Suprapubic skin (tissue), 4 donors: ENCODE data around the gene MRPL3. TPM values are rescaled to one million over a fixed set of nuclear protein-coding genes. Genes with fewer than 3 reads are reported as not detected.

Experiments
- DNase-seq, 2 donors: peaks; one replicate each; pipeline ENCODE4 v3.0.0-alpha.2; 2019; ENCODE audit warnings: low spot score in 2 of 2
- H3K27ac ChIP-seq: fragments of 200-600 bp; sonication (generic); one replicate; pipeline ENCODE4 v1.5.1; 2019
- H3K27me3 ChIP-seq: fragments of 200-600 bp; sonication (generic); one replicate; pipeline ENCODE4 v1.5.1; 2019
- H3K36me3 ChIP-seq: fragments of 200-600 bp; sonication (generic); one replicate; pipeline ENCODE4 v1.5.1; 2019
- H3K4me1 ChIP-seq: fragments of 200-600 bp; sonication (generic); one replicate; pipeline ENCODE4 v1.5.1; 2019
- H3K4me3 ChIP-seq: fragments of 200-600 bp; sonication (generic); one replicate; pipeline ENCODE4 v1.5.1; 2019; ENCODE audit warnings: mild to moderate bottlenecking
- H3K9me3 ChIP-seq: fragments of 200-600 bp; sonication (generic); one replicate; pipeline ENCODE4 v1.5.1; 2019
- CTCF ChIP-seq, 2 donors: fragments of 200-600 bp in 1 of 2; fragments of 450-650 bp in 1 of 2; sonication (generic) in 1 of 2; IDR thresholded peaks; one replicate each; pipeline ENCODE4 v1.5.1; 2016 to 2019; ENCODE audit warnings: antibody characterized with exemption in 2 of 2, mild to moderate bottlenecking in 1 of 2, moderate library complexity in 1 of 2
- EP300 ChIP-seq: sonication (generic); formaldehyde crosslinking; IDR thresholded peaks from one replicate; pipeline ENCODE4 v1.6.1; 2017; ENCODE audit warnings: antibody characterized with exemption
- POLR2A ChIP-seq, 2 donors: fragments of 450-650 bp; IDR thresholded peaks; one replicate each; pipeline ENCODE4 v1.6.1; 2017; ENCODE audit warnings: antibody characterized with exemption in 2 of 2, mild to moderate bottlenecking in 2 of 2, moderate library complexity in 2 of 2
- POLR2AphosphoS5 ChIP-seq, 3 donors: sonication (generic); formaldehyde crosslinking; IDR thresholded peaks; one replicate each; pipeline ENCODE4 v1.6.1; 2017; ENCODE audit warnings: antibody characterized with exemption in 3 of 3
- WGBS: methylation state at CpG from one replicate; pipeline ENCODE4 v1.1.5; 2018; 5-methylcytosine and 5-hydroxymethylcytosine counted together
- total RNA-seq, 4 donors: library from RNA; depleted of rRNA; stranded (reverse); fragments of >200 nt; gene quantifications; one replicate each; pipeline ENCODE4 v1.1.0, GENCODE V29; 2016

Gene MRPL3
- total RNA-seq, 4 donors from 2014 or later: 55.4 to 71.9 (median 67.8) TPM

- no peaks in the 10 kb centered on the region for H3K4me1 ChIP-seq
- 88% methylated on average over 4 of the region's 4 CpGs for WGBS
- DNase-seq: no peak
Measured at GRCh38 chr3:131444180-131444579, 58.6 kb downstream of the MRPL3 start.

GRCh38 chr3:131439084-131439483 is 63.7 kb downstream of the MRPL3 start:
- no peak for DNase-seq
- Histone ChIP-seq H3K27me3 (no peaks in the 10 kb centered on the region), H3K36me3 (no peaks in the 10 kb centered on the region), H3K4me1 (no peaks in the 10 kb centered on the region), H3K27ac (no peak overlapping the region), H3K9me3 (no peaks in the 10 kb centered on the region), H3K4me3 (no peak overlapping the region)
- TF ChIP-seq POLR2AphosphoS5 (IDR thresholded peaks at IDR 0.05) (no peak), POLR2A (IDR thresholded peaks at IDR 0.05) (no peak), CTCF (IDR thresholded peaks at IDR 0.05) (no peak), EP300 (no peak)
- 75% methylated on average over 1 of the region's 1 CpG for WGBS

More at GRCh38 chr3:131444180-131444579, 58.6 kb downstream of the MRPL3 start:
- Histone ChIP-seq H3K4me3 (no peak overlapping the region), H3K27me3 (no peaks in the 10 kb centered on the region), H3K9me3 (no peaks in the 10 kb centered on the region), H3K36me3 (no peaks in the 10 kb centered on the region), H3K27ac (no peak overlapping the region)
- TF ChIP-seq POLR2AphosphoS5 (IDR thresholded peaks at IDR 0.05): no peak
- TF ChIP-seq CTCF (IDR thresholded peaks at IDR 0.05): no peak
- no peak for TF ChIP-seq POLR2A (IDR thresholded peaks at IDR 0.05)
- no peak for TF ChIP-seq EP300

GRCh38 chr3:131435000-131435399 is 67.8 kb downstream of the MRPL3 start:
- Histone ChIP-seq H3K9me3 (no peaks in the 10 kb centered on the region), H3K27ac (no peak overlapping the region), H3K4me1 (no peaks in the 10 kb centered on the region), H3K4me3 (no peak overlapping the region), H3K27me3 (no peaks in the 10 kb centered on the region), H3K36me3 (no peaks in the 10 kb centered on the region)
- no peak for DNase-seq
- WGBS: 89% methylated on average over 1 of the region's 1 CpG
- TF ChIP-seq CTCF (IDR thresholded peaks at IDR 0.05) (no peak), EP300 (no peak), POLR2A (IDR thresholded peaks at IDR 0.05) (no peak), POLR2AphosphoS5 (IDR thresholded peaks at IDR 0.05) (no peak)

- Histone ChIP-seq H3K4me1 (no peaks in the 10 kb centered on the region), H3K27me3 (no peaks in the 10 kb centered on the region), H3K27ac (no peak overlapping the region), H3K36me3 (no peaks in the 10 kb centered on the region), H3K9me3 (no peaks in the 10 kb centered on the region), H3K4me3 (no peak overlapping the region)
- DNase-seq: no peak
- TF ChIP-seq CTCF (IDR thresholded peaks at IDR 0.05) (no peak), EP300 (no peak), POLR2A (IDR thresholded peaks at IDR 0.05) (no peak), POLR2AphosphoS5 (IDR thresholded peaks at IDR 0.05) (no peak)
- WGBS: 53% methylated on average over 3 of the region's 3 CpGs
Measured at GRCh38 chr3:131432441-131432840, 70.3 kb downstream of the MRPL3 start.

GRCh38 chr3:131431754-131432153 is 71.0 kb downstream of the MRPL3 start:
- Histone ChIP-seq H3K9me3 (no peaks in the 10 kb centered on the region), H3K4me1 (no peaks in the 10 kb centered on the region), H3K4me3 (no peak overlapping the region), H3K27ac (no peak overlapping the region), H3K27me3 (no peaks in the 10 kb centered on the region), H3K36me3 (no peaks in the 10 kb centered on the region)
- WGBS: 85% methylated on average over 5 of the region's 5 CpGs
- TF ChIP-seq CTCF (IDR thresholded peaks at IDR 0.05) (no peak), POLR2A (IDR thresholded peaks at IDR 0.05) (no peak), EP300 (no peak), POLR2AphosphoS5 (IDR thresholded peaks at IDR 0.05) (no peak)
- DNase-seq: no peak
